C4-2B (cell line): ENCODE results near the gene VWF.
"Not testable (repeated sequence)": the region's sequence is repeated elsewhere in the genome, so short reads cannot be mapped to it uniquely, and the experiment has no call there.

Experiments
- CTCF ChIP-seq: fragments of 450-650 bp; conservative IDR thresholded peaks from 2 replicates; pipeline ENCODE4 v1.5.1; 2017; ENCODE audit warnings: mild to moderate bottlenecking
- ZFX ChIP-seq: fragments of 450-650 bp; IDR thresholded peaks from 2 replicates; pipeline ENCODE4 v1.6.1; 2017

GRCh38 chr12:6015271-6015670 lies 109.2 kb downstream of the VWF start:
- not testable (repeated sequence) for TF ChIP-seq CTCF, ZFX
